H1 (cell line): Measurements from ENCODE around the gene OS9. TPM values are rescaled to one million over a fixed set of nuclear protein-coding genes. Genes with fewer than 3 reads are reported as not detected.

Experiments used
- USF2 ChIP-seq: IDR thresholded peaks from 2 replicates; pipeline ENCODE4 v1.6.1; 2011; ENCODE audit warnings: low read length, improper control_type of control experiment
- polyA plus RNA-seq, 7 experiments: library from polyadenylated mRNA; depleted of rRNA in 3 of 7; stranded (reverse) in 5 of 7; unstranded in 2 of 7; fragments of >200 nt in 5 of 7; fragments of 200-250 nt in 2 of 7; gene quantifications; 1 replicate in 5 of 7; 2 replicates in 1 of 7; 4 replicates in 1 of 7; pipeline versions ENCODE4 v1.2.1 to v1.2.3, GENCODE V29; 2011 to 2013; ENCODE audit warnings: missing spikeins in 2 of 7, mixed read lengths in 2 of 7
- total RNA-seq: library from RNA; stranded (reverse); fragmentation: NEBNext Ultra II Directional; extraction: Animal tissue kit (Norgen Biotek cat#: 25700); gene quantifications from 2 replicates; pipeline ENCODE4 v1.2.1, GENCODE V29; 2021

Gene OS9
- total and polyA plus RNA-seq, 2 of the 8 experiments (the other 6 are each of a cell fraction or from before 2014, with no cell fraction given) = 71.0 to 108 TPM

- no peak for TF ChIP-seq USF2
- TF ChIP-seq, all 59 proteins: peak for 0
Observed at GRCh38 chr12:57749061-57749460, 55.1 kb downstream of the OS9 start (continued).
